SW 1271 (cell line): ENCODE measurements around the gene WBP2.

Experiments
- DNase-seq, 2 experiments: peaks; one replicate each; lab custom pipeline; 2025; lab: John Stamatoyannopoulos, UW

WBP2 gene

GRCh38 chr17:75845058-75845711, 9.9 kb downstream of the WBP2 start:
- DNase-seq: peak; percentile 33 to 74

- no peak for DNase-seq
Observed at GRCh38 chr17:75844530-75845057, 10.5 kb downstream of the WBP2 start.

- DNase-seq: no peak
Observed at GRCh38 chr17:75843577-75844529, 11.3 kb downstream of the WBP2 start, which contains the start of gene UNC13D. Gene UNC13D, minus strand, starts transcription at chr17:75844404. Its CDS starts 67 bp downstream, at chr17:75844337.

GRCh38 chr17:75842963-75843576, 12.1 kb downstream of the WBP2 start:
- DNase-seq: no peak

- no peak for DNase-seq
Observed at GRCh38 chr17:75842411-75842810, 12.7 kb downstream of the WBP2 start.

GRCh38 chr17:75840799-75841164, 14.4 kb downstream of the WBP2 start:
- DNase-seq: no peak

GRCh38 chr17:75839942-75840798, 15.0 kb downstream of the WBP2 start:
- DNase-seq: no peak

- DNase-seq: no peak
Observed at GRCh38 chr17:75838410-75838809, 16.7 kb downstream of the WBP2 start.

GRCh38 chr17:75837899-75838298, 17.2 kb downstream of the WBP2 start:
- no peak for DNase-seq

- no peak for DNase-seq
Observed at GRCh38 chr17:75836605-75837004, 18.5 kb downstream of the WBP2 start.

GRCh38 chr17:75835654-75835987, 19.5 kb downstream of the WBP2 start:
- no peak for DNase-seq

- no peak for DNase-seq
Observed at GRCh38 chr17:75834928-75835653, 20.0 kb downstream of the WBP2 start.

GRCh38 chr17:75834279-75834920, 20.7 kb downstream of the WBP2 start:
- no peak for DNase-seq

GRCh38 chr17:75832652-75833400, 22.3 kb downstream of the WBP2 start:
- DNase-seq: no peak

- DNase-seq: no peak
Observed at GRCh38 chr17:75832164-75832651, 22.9 kb downstream of the WBP2 start.

GRCh38 chr17:75831032-75831571, 24.0 kb downstream of the WBP2 start:
- DNase-seq: no peak

GRCh38 chr17:75830164-75831031, 24.7 kb downstream of the WBP2 start:
- DNase-seq: no peak

GRCh38 chr17:75829747-75830146, 25.4 kb downstream of the WBP2 start:
- no peak for DNase-seq
